A673 (cell line): ENCODE results near the gene HES5.

ENCODE experiments used
- CTCF ChIP-seq: fragments of 300-800, 200-600 bp; sonication (generic); conservative IDR thresholded peaks from 2 replicates; pipeline ENCODE4 v1.5.1; 2017; ENCODE audit warnings: low read depth, mild to moderate bottlenecking, antibody characterized with exemption, low read length, moderate library complexity, mixed read lengths
- EZH2 ChIP-seq: fragments of 200-600 bp; sonication (generic); IDR thresholded peaks from 2 replicates; pipeline ENCODE4 v1.6.1; 2017; ENCODE audit warnings: borderline replicate concordance, low read depth, mild to moderate bottlenecking, mixed read lengths, antibody characterized with exemption, low read length; ENCODE audit not compliant: poor library complexity, severe bottlenecking

DNA sequence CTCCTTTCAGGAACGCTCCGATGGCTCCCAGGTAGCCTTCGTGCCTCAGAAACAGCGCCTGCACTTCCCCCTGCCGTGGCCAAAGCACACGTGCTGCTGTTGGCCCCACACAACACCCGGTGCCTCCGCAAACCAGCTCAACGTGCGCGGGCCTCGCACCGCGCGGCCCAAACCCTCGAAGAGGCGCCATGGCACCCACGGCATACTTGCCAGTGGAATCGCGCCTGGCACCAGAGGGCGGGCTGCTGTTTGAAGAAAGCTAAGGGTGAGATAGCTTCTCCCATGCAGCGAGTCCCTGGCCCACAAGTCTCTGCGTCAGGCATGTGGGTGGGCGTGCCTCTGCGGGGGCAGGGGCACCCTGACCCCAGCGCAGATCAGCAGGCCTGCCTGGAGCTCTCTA is 11.5 kb downstream of the HES5 start:
- TF ChIP-seq CTCF (no peak), EZH2 (no peak)
